ENCODE data around the gene RAB4A. TPM values are rescaled to one million over a fixed set of nuclear protein-coding genes. Genes with fewer than 3 reads are reported as not detected.

The RAB4A gene
- total and polyA plus RNA-seq, 2 of the 13 experiments (the other 11 are each of a cell fraction or from before 2014, with no cell fraction given): 56.0 to 80.1 TPM

GRCh38 chr1:229298887-229299503, 28.1 kb downstream of the RAB4A start (continued):
- TF ChIP-seq PBX3 (CRISPR knock-in tag; IDR thresholded peaks at IDR 0.05; ENCODE audit: borderline replicate concordance) (no peak), ZNF17 (CRISPR knock-in tag; IDR thresholded peaks at IDR 0.05) (no peak), USF2 (IDR thresholded peaks at IDR 0.05; ENCODE audit: low read depth, low read length) (no peak), USF2 (CRISPR knock-in tag; IDR thresholded peaks at IDR 0.05; ENCODE audit: borderline replicate concordance) (no peak), ZNF512 (CRISPR knock-in tag; IDR thresholded peaks at IDR 0.05) (no peak), ATF7-NPFF (CRISPR knock-in tag; IDR thresholded peaks at IDR 0.05; ENCODE audit: low read depth) (no peak), ZNF775 (CRISPR knock-in tag; IDR thresholded peaks at IDR 0.05; ENCODE audit: borderline replicate concordance) (no peak), ZFX (CRISPR knock-in tag; IDR thresholded peaks at IDR 0.05; ENCODE audit: low read depth) (peak; percentile 63), ARNT (IDR thresholded peaks at IDR 0.05) (no peak), ZNF766 (CRISPR knock-in tag; IDR thresholded peaks at IDR 0.05; ENCODE audit: borderline replicate concordance) (no peak), TEAD2 (CRISPR knock-in tag; IDR thresholded peaks at IDR 0.05) (no peak), NR1H2 (CRISPR knock-in tag; IDR thresholded peaks at IDR 0.05; ENCODE audit: borderline replicate concordance, low read depth) (no peak), POLR2AphosphoS5 (IDR thresholded peaks at IDR 0.05; ENCODE audit: low read depth, low read length) (no peak), ZNF570 (CRISPR knock-in tag; IDR thresholded peaks at IDR 0.05; ENCODE audit: borderline replicate concordance) (no peak), PRMT3 (CRISPR knock-in tag; IDR thresholded peaks at IDR 0.05; ENCODE audit: borderline replicate concordance, low read depth) (no peak), ZNF343 (CRISPR knock-in tag; IDR thresholded peaks at IDR 0.05) (no peak), PHF8 (CRISPR knock-in tag; IDR thresholded peaks at IDR 0.05) (no peak), CREB3 (CRISPR knock-in tag; IDR thresholded peaks at IDR 0.05) (no peak), MBD4 (IDR thresholded peaks at IDR 0.05; ENCODE audit: borderline replicate concordance, low read length) (no peak)
- TF ChIP-seq, protein P1, sequence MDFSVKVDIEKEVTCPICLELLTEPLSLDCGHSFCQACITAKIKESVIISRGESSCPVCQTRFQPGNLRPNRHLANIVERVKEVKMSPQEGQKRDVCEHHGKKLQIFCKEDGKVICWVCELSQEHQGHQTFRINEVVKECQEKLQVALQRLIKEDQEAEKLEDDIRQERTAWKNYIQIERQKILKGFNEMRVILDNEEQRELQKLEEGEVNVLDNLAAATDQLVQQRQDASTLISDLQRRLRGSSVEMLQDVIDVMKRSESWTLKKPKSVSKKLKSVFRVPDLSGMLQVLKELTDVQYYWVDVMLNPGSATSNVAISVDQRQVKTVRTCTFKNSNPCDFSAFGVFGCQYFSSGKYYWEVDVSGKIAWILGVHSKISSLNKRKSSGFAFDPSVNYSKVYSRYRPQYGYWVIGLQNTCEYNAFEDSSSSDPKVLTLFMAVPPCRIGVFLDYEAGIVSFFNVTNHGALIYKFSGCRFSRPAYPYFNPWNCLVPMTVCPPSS (IDR thresholded peaks at IDR 0.05): no peak
- TF ChIP-seq, protein P2, sequence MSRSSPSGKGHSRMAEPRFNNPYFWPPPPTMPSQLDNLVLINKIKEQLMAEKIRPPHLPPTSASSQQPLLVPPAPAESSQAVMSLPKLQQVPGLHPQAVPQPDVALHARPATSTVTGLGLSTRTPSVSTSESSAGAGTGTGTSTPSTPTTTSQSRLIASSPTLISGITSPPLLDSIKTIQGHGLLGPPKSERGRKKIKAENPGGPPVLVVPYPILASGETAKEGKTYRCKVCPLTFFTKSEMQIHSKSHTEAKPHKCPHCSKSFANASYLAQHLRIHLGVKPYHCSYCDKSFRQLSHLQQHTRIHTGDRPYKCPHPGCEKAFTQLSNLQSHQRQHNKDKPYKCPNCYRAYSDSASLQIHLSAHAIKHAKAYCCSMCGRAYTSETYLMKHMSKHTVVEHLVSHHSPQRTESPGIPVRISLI (CRISPR knock-in tag; IDR thresholded peaks at IDR 0.05; ENCODE audit: borderline replicate concordance): peak; percentile 22; the same call in 1 of the 2 replicates
- TF ChIP-seq, protein P3, sequence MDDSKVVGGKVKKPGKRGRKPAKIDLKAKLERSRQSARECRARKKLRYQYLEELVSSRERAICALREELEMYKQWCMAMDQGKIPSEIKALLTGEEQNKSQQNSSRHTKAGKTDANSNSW (CRISPR knock-in tag; IDR thresholded peaks at IDR 0.05; ENCODE audit: borderline replicate concordance): no peak

Measured in HepG2 (cell line).